H1 (cell line): ENCODE results near the gene PERCC1. TPM values are rescaled to one million over a fixed set of nuclear protein-coding genes. Genes with fewer than 3 reads are reported as not detected.

Source experiments
- ATF2 ChIP-seq: IDR thresholded peaks from 2 replicates; pipeline ENCODE4 v1.6.1; 2012; ENCODE audit warnings: low read length, inconsistent platforms
- CEBPB ChIP-seq: IDR thresholded peaks from 2 replicates; pipeline ENCODE4 v1.6.1; 2012; ENCODE audit warnings: low read depth, low read length
- polyA plus RNA-seq, 7 experiments: library from polyadenylated mRNA; depleted of rRNA in 3 of 7; stranded (reverse) in 5 of 7; unstranded in 2 of 7; fragments of >200 nt in 5 of 7; fragments of 200-250 nt in 2 of 7; gene quantifications; 1 replicate in 5 of 7; 2 replicates in 1 of 7; 4 replicates in 1 of 7; pipeline versions ENCODE4 v1.2.1 to v1.2.3, GENCODE V29; 2011 to 2013; ENCODE audit warnings: missing spikeins in 2 of 7, mixed read lengths in 2 of 7
- total RNA-seq: library from RNA; stranded (reverse); fragmentation: NEBNext Ultra II Directional; extraction: Animal tissue kit (Norgen Biotek cat#: 25700); gene quantifications from 2 replicates; pipeline ENCODE4 v1.2.1, GENCODE V29; 2021

The PERCC1 gene
- total and polyA plus RNA-seq, 2 of the 8 experiments (the other 6 are each of a cell fraction or from before 2014, with no cell fraction given): not detected

GRCh38 chr16:1458336-1458976, 27.6 kb downstream of the PERCC1 start (continued):
- TF ChIP-seq ATF2: no peak
- no peak for TF ChIP-seq CEBPB
- TF ChIP-seq, all 59 proteins: peak for 0
